SK-N-SH (cell line): ENCODE data around the gene TRPC6. TPM values are rescaled to one million over a fixed set of nuclear protein-coding genes. Genes with fewer than 3 reads are reported as not detected.

Experiments used
- CTCF ChIA-PET: fragments of 300-600, 350-600 bp; formaldehyde crosslinking; extraction: SDS; loops from one replicate; lab custom pipeline; 2021; lab: Yijun Ruan, JAX
- POLR2A ChIA-PET: fragments of 350-600 bp; sonication (Branson Sonifier 250); formaldehyde crosslinking; extraction: SDS; loops from one replicate; lab custom pipeline; 2020; ENCODE audit warnings: antibody characterized with exemption, inconsistent platforms; lab: Yijun Ruan, JAX
- DNase-seq: peaks from one replicate; pipeline ENCODE4 v3.0.0; 2012
- H2AFZ ChIP-seq: fragments of 200-600 bp; sonication (generic); 2 replicates; pipeline ENCODE4 v1.8.1; 2016; ENCODE audit warnings: antibody characterized with exemption, mild to moderate bottlenecking, low read depth
- H3F3A ChIP-seq: fragments of 200-600 bp; sonication (generic); replicated peaks from 2 replicates; pipeline ENCODE3; 2016; ENCODE audit warnings: antibody characterized with exemption, mild to moderate bottlenecking; ENCODE audit not compliant: insufficient read depth
- H3K27ac ChIP-seq, 2 experiments: fragments of 200-500 bp in 1 of 2; fragments of 200-600 bp in 1 of 2; sonication (Bioruptor generic) in 1 of 2; sonication (generic), shearing (Covaris generic) in 1 of 2; 2 replicates each; pipeline versions ENCODE4 v1.5.1 to v1.6.1; 2014 to 2016; ENCODE audit warnings: low read depth in 2 of 2, inconsistent platforms in 1 of 2, low read length in 1 of 2, mild to moderate bottlenecking in 1 of 2, mixed read lengths in 1 of 2
- H3K27me3 ChIP-seq: fragments of 200-600 bp; sonication (generic), shearing (Covaris generic); 2 replicates; pipeline ENCODE4 v1.6.1; 2016; ENCODE audit warnings: mixed run types; ENCODE audit not compliant: insufficient read depth
- H3K36me3 ChIP-seq, 2 experiments: fragments of 200-500 bp in 1 of 2; fragments of 200-600 bp in 1 of 2; sonication (Bioruptor generic) in 1 of 2; sonication (generic) in 1 of 2; replicated peaks in 1 of 2; 2 replicates each; pipeline versions ENCODE3 to v1.5.1; 2014 to 2016; ENCODE audit warnings: low read length in 1 of 2, mild to moderate bottlenecking in 1 of 2; ENCODE audit not compliant: insufficient read depth in 2 of 2, control insufficient read depth in 1 of 2
- H3K4me1 ChIP-seq, 2 experiments: fragments of 200-500 bp in 1 of 2; fragments of 200-600 bp in 1 of 2; sonication (Bioruptor generic) in 1 of 2; sonication (generic), shearing (Covaris generic) in 1 of 2; 2 replicates each; pipeline versions ENCODE4 v1.5.1 to v1.6.1; 2014 to 2016; ENCODE audit warnings: low read depth in 1 of 2, low read length in 1 of 2, mixed run types in 1 of 2; ENCODE audit not compliant: insufficient read depth in 2 of 2, control insufficient read depth in 1 of 2
- H3K4me2 ChIP-seq: fragments of 200-600 bp; sonication (generic), shearing (Covaris generic); 2 replicates; pipeline ENCODE4 v1.6.1; 2017; ENCODE audit warnings: mixed run types
- H3K4me3 ChIP-seq, 2 experiments: fragments of 200-500 bp in 1 of 2; fragments of 200-600 bp in 1 of 2; sonication (Bioruptor generic) in 1 of 2; sonication (generic), shearing (Covaris generic) in 1 of 2; 2 replicates each; pipeline versions ENCODE4 v1.5.1 to v1.8.1; 2014 to 2016; ENCODE audit warnings: low read depth in 2 of 2, inconsistent platforms in 1 of 2, low read length in 1 of 2, mild to moderate bottlenecking in 1 of 2, mixed read lengths in 1 of 2, moderate library complexity in 1 of 2
- H3K79me2 ChIP-seq: fragments of 200-600 bp; sonication (generic); 2 replicates; pipeline ENCODE4 v1.8.1; 2017; ENCODE audit warnings: mild to moderate bottlenecking; ENCODE audit not compliant: insufficient read depth
- H3K9ac ChIP-seq: fragments of 200-600 bp; sonication (generic); 2 replicates; pipeline ENCODE4 v1.6.1; 2017; ENCODE audit warnings: mixed run types
- H3K9me2 ChIP-seq: fragments of 200-600 bp; sonication (generic); 2 replicates; pipeline ENCODE4 v1.6.1; 2017; ENCODE audit warnings: mixed run types
- H3K9me3 ChIP-seq: fragments of 200-600 bp; sonication (generic); 2 replicates; pipeline ENCODE4 v1.6.1; 2017; ENCODE audit warnings: mixed run types, mild to moderate bottlenecking, moderate library complexity
- H4K20me1 ChIP-seq: fragments of 200-600 bp; sonication (generic); 2 replicates; pipeline ENCODE4 v1.6.1; 2017; ENCODE audit warnings: mild to moderate bottlenecking, mixed run types; ENCODE audit not compliant: insufficient read depth
- CHD2 ChIP-seq: fragments of 150-350 bp; IDR thresholded peaks from 2 replicates; pipeline ENCODE4 v1.6.1; 2018; ENCODE audit warnings: low read length; ENCODE audit not compliant: partially characterized antibody
- FOXM1 ChIP-seq: IDR thresholded peaks from 2 replicates; pipeline ENCODE4 v1.4.0; 2012; ENCODE audit warnings: low read depth, mild to moderate bottlenecking
- GABPA ChIP-seq: IDR thresholded peaks from 2 replicates; pipeline ENCODE4 v1.4.0; 2012; ENCODE audit warnings: low read depth, mild to moderate bottlenecking
- GATA2 ChIP-seq: sonication (generic); formaldehyde crosslinking; IDR thresholded peaks from 2 replicates; pipeline ENCODE4 v1.5.0; 2020; ENCODE audit warnings: mild to moderate bottlenecking, missing genetic modification reagents
- JUND ChIP-seq: IDR thresholded peaks from 2 replicates; pipeline ENCODE4 v1.4.0; 2012
- MAX ChIP-seq: IDR thresholded peaks from 2 replicates; pipeline ENCODE4 v1.4.0; 2012; ENCODE audit warnings: low read depth
- NRF1 ChIP-seq: IDR thresholded peaks from 2 replicates; pipeline ENCODE4 v1.6.1; 2012; ENCODE audit warnings: low read depth, mild to moderate bottlenecking, low read length
- PBX3 ChIP-seq: IDR thresholded peaks from 2 replicates; pipeline ENCODE4; 2012
- RFX5 ChIP-seq: IDR thresholded peaks from 2 replicates; pipeline ENCODE4 v1.6.1; 2012; ENCODE audit warnings: mild to moderate bottlenecking, improper control_type of control experiment, low read length
- RXRA ChIP-seq: IDR thresholded peaks from 2 replicates; pipeline ENCODE4 v1.4.0; 2012; ENCODE audit warnings: low read depth, mild to moderate bottlenecking, borderline replicate concordance
- SIN3A ChIP-seq: IDR thresholded peaks from 2 replicates; pipeline ENCODE4 v1.6.1; 2012; ENCODE audit warnings: low read depth, mild to moderate bottlenecking, low read length, moderate library complexity, borderline replicate concordance
- SMC3 ChIP-seq: IDR thresholded peaks from 2 replicates; pipeline ENCODE4 v1.6.1; 2012; ENCODE audit warnings: low read depth, low read length, improper control_type of control experiment
- TAF1 ChIP-seq: IDR thresholded peaks from 2 replicates; pipeline ENCODE4 v1.6.1; 2012; ENCODE audit warnings: low read depth, mild to moderate bottlenecking, low read length, moderate library complexity, borderline replicate concordance
- TCF12 ChIP-seq: IDR thresholded peaks from 2 replicates; pipeline ENCODE4 v1.4.0; 2012
- TEAD4 ChIP-seq: IDR thresholded peaks from 2 replicates; pipeline ENCODE4 v1.4.0; 2012; ENCODE audit warnings: mild to moderate bottlenecking, borderline replicate concordance; ENCODE audit not compliant: insufficient read depth
- USF2 ChIP-seq: fragments of 150-350 bp; IDR thresholded peaks from 2 replicates; pipeline ENCODE4 v1.6.1; 2017; ENCODE audit warnings: antibody characterized with exemption, low read length, low read depth, borderline replicate concordance
- YY1 ChIP-seq: IDR thresholded peaks from 2 replicates; pipeline ENCODE4 v1.4.0; 2012; ENCODE audit warnings: low read depth, mild to moderate bottlenecking
- ZBTB33 ChIP-seq: IDR thresholded peaks from 2 replicates; pipeline ENCODE4 v1.4.0; 2012; ENCODE audit warnings: low read depth, borderline replicate concordance
- WGBS: methylation state at CpG from one replicate; pipeline ENCODE4 v1.1.6; 2017; ENCODE audit warnings: low lambda C conversion rate; 5-methylcytosine and 5-hydroxymethylcytosine counted together
- polyA plus RNA-seq, 3 experiments: library from polyadenylated mRNA; depleted of rRNA; stranded (reverse); fragments of >200 nt; gene quantifications; 2 replicates each; pipeline ENCODE4 v1.2.3, GENCODE V29; 2012
- TF ChIP-seq, protein P1 (sequence below): IDR thresholded peaks from 2 replicates; pipeline ENCODE4 v1.4.0; 2012; ENCODE audit warnings: low read depth, borderline replicate concordance
- TF ChIP-seq, protein P2 (sequence below): fragments of 200-600 bp; sonication (generic); IDR thresholded peaks from 2 replicates; pipeline ENCODE4 v1.6.1; 2017; ENCODE audit warnings: antibody characterized with exemption, mild to moderate bottlenecking, moderate library complexity

TRPC6 gene
- polyA plus RNA-seq, 1 of the 3 experiments (the other 2 are of a cell fraction) = not detected

GRCh38 chr11:101552888-101553287 is 30.9 kb downstream of the TRPC6 start:
- POLR2A ChIA-PET = no interaction called here
- no peak overlapping the region for H3K9ac ChIP-seq
- DNase-seq = no peak
- TF ChIP-seq SIN3A (no peak), YY1 (no peak), GATA2 (CRISPR knock-in tag) (no peak), RFX5 (no peak), NRF1 (no peak), CHD2 (no peak), ZBTB33 (no peak), TCF12 (no peak), JUND (no peak), SMC3 (no peak), GABPA (no peak)
- TF ChIP-seq, protein P1, sequence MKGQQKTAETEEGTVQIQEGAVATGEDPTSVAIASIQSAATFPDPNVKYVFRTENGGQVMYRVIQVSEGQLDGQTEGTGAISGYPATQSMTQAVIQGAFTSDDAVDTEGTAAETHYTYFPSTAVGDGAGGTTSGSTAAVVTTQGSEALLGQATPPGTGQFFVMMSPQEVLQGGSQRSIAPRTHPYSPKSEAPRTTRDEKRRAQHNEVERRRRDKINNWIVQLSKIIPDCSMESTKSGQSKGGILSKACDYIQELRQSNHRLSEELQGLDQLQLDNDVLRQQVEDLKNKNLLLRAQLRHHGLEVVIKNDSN = no peak
- TF ChIP-seq, all 33 proteins: peak for 0
- Histone ChIP-seq H3K36me3 (no peaks in the 10 kb centered on the region), H3K9me3 (no peaks in the 10 kb centered on the region), H3K27me3 (no peaks in the 10 kb centered on the region), H3K79me2 (no peaks in the 10 kb centered on the region), H3F3A (no peaks in the 10 kb centered on the region), H3K9me2 (peaks cover 5% of the 10 kb centered on the region; the same call in 1 of the 2 replicates), H4K20me1 (no peaks in the 10 kb centered on the region), H3K4me2 (no peak overlapping the region), H2AFZ (no peak overlapping the region), H3K27ac (no peak overlapping the region), H3K4me3 (no peak overlapping the region), H3K4me1 (no peaks in the 10 kb centered on the region)
- CTCF ChIA-PET = interaction anchor here (0.6 to 1.3 kb wide), 2 partner anchors 10 to 46 kb away, joined by 3 to 4 read pairs; no protein-coding TSS in a partner anchor
- 3% methylated on average over 2 of the region's 2 CpGs for WGBS

DNA sequence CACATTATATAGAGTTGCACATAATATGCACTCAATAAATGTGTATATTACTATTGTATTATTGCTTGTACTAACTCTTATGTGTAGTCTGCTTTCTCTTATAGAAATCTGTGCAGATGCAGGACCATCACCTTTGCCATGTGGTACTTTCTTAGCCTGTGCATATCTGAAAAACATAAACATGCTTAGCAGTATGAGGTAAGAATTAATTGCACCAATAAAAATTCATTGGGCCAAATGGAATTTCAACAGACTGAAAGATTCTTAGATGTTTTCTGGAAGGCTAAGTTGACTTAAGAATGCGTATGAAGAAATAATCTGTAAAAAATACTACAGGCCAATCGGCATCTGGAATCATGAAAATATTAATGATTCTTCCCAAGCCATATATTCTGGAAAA is 55.3 kb downstream of the TRPC6 start:
- CTCF ChIA-PET = no interaction called here
- POLR2A ChIA-PET = no interaction called here
- TF ChIP-seq MAX = no peak
- no peak for TF ChIP-seq TEAD4
- TF ChIP-seq, protein P2, sequence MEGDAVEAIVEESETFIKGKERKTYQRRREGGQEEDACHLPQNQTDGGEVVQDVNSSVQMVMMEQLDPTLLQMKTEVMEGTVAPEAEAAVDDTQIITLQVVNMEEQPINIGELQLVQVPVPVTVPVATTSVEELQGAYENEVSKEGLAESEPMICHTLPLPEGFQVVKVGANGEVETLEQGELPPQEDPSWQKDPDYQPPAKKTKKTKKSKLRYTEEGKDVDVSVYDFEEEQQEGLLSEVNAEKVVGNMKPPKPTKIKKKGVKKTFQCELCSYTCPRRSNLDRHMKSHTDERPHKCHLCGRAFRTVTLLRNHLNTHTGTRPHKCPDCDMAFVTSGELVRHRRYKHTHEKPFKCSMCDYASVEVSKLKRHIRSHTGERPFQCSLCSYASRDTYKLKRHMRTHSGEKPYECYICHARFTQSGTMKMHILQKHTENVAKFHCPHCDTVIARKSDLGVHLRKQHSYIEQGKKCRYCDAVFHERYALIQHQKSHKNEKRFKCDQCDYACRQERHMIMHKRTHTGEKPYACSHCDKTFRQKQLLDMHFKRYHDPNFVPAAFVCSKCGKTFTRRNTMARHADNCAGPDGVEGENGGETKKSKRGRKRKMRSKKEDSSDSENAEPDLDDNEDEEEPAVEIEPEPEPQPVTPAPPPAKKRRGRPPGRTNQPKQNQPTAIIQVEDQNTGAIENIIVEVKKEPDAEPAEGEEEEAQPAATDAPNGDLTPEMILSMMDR = no peak
- no peak for TF ChIP-seq JUND
- TF ChIP-seq FOXM1 = no peak
- TF ChIP-seq TCF12 = no peak
- TF ChIP-seq RXRA = no peak
- no peak for TF ChIP-seq TAF1
- no peak for TF ChIP-seq ZBTB33
- no peak for TF ChIP-seq PBX3
- TF ChIP-seq CHD2 = no peak
- no peak for TF ChIP-seq USF2

More for the DNA sequence above, 55.3 kb downstream of the TRPC6 start:
- no peak overlapping the region for H3K4me2 ChIP-seq
- H3K9me3 ChIP-seq = no peaks in the 10 kb centered on the region
- WGBS = 16% methylated on average over 2 of the region's 2 CpGs
- no peak overlapping the region for H3K27ac ChIP-seq
- no peak overlapping the region for H2AFZ ChIP-seq
- no peak overlapping the region for H3K4me3 ChIP-seq
- no peaks in the 10 kb centered on the region for H4K20me1 ChIP-seq
- H3K36me3 ChIP-seq = no peaks in the 10 kb centered on the region
- H3K79me2 ChIP-seq = no peaks in the 10 kb centered on the region
- H3K27me3 ChIP-seq = no peaks in the 10 kb centered on the region
- H3K9me2 ChIP-seq = no peaks in the 10 kb centered on the region
- no peak overlapping the region for H3K9ac ChIP-seq
- no peaks in the 10 kb centered on the region for H3F3A ChIP-seq
- DNase-seq = no peak
- no peaks in the 10 kb centered on the region for H3K4me1 ChIP-seq
